NK-92 (cell line): Measurements from ENCODE around the gene COX19.

Source experiments
- DNase-seq: peaks from one replicate; lab custom pipeline; 2025; ENCODE audit not compliant: unreplicated experiment; lab: John Stamatoyannopoulos, UW

Gene COX19

GRCh38 chr7:979151-979550 is 3.8 kb upstream of the COX19 start:
- no peak for DNase-seq

GRCh38 chr7:978416-979091 is 3.2 kb upstream of the COX19 start:
- DNase-seq: no peak

GRCh38 chr7:978049-978346 is 2.6 kb upstream of the COX19 start:
- DNase-seq: no peak

- no peak for DNase-seq
Measured at GRCh38 chr7:977326-978048, 2.1 kb upstream of the COX19 start.

GRCh38 chr7:976901-977325 is 1.6 kb upstream of the COX19 start:
- DNase-seq: no peak

GRCh38 chr7:975702-976473 is 539 bp upstream of the COX19 start:
- no peak for DNase-seq

- no peak for DNase-seq
Measured at GRCh38 chr7:974172-974571, 1.2 kb downstream of the COX19 start.

GRCh38 chr7:973312-973711 is 2.0 kb downstream of the COX19 start:
- DNase-seq: no peak

GRCh38 chr7:972676-973309 is 2.6 kb downstream of the COX19 start:
- no peak for DNase-seq

GRCh38 chr7:972110-972509 is 3.2 kb downstream of the COX19 start:
- no peak for DNase-seq

- DNase-seq: no peak
Measured at GRCh38 chr7:970744-971143, 4.6 kb downstream of the COX19 start.

GRCh38 chr7:969403-969802 is 5.9 kb downstream of the COX19 start:
- no peak for DNase-seq

GRCh38 chr7:968205-969105 is 6.9 kb downstream of the COX19 start:
- DNase-seq: no peak

- DNase-seq: no peak
Measured at GRCh38 chr7:967361-968082, 7.8 kb downstream of the COX19 start.

- DNase-seq: no peak
Measured at GRCh38 chr7:966291-967069, 8.9 kb downstream of the COX19 start.

- DNase-seq: no peak
Measured at GRCh38 chr7:964401-965231, 10.7 kb downstream of the COX19 start.

GRCh38 chr7:963236-964078 is 11.9 kb downstream of the COX19 start:
- DNase-seq: no peak
